Liver (tissue), 3 donors: ENCODE measurements around the gene RPUSD4.

ENCODE experiments used
- FOXA1 ChIP-seq: IDR thresholded peaks from 2 replicates; pipeline ENCODE4 v1.6.1; 2016; ENCODE audit warnings: antibody characterized with exemption
- GABPA ChIP-seq, 2 donors: IDR thresholded peaks in 1 of 2; conservative IDR thresholded peaks in 1 of 2; 2 replicates each; pipeline ENCODE4 v1.6.1; 2016; ENCODE audit warnings: antibody characterized with exemption in 2 of 2, mild to moderate bottlenecking in 1 of 2, moderate library complexity in 1 of 2
- HNF4G ChIP-seq: IDR thresholded peaks from 2 replicates; pipeline ENCODE4 v1.6.1; 2016; ENCODE audit warnings: antibody characterized with exemption
- JUND ChIP-seq, 2 donors: IDR thresholded peaks; 2 replicates each; pipeline ENCODE4 v1.6.1; 2016; ENCODE audit warnings: antibody characterized with exemption in 2 of 2
- RAD21 ChIP-seq, 2 donors: IDR thresholded peaks; 2 replicates each; pipeline ENCODE4 v1.6.1; 2016; ENCODE audit warnings: antibody characterized with exemption in 2 of 2, mild to moderate bottlenecking in 2 of 2
- YY1 ChIP-seq: IDR thresholded peaks from 2 replicates; pipeline ENCODE4 v1.6.1; 2016; ENCODE audit warnings: antibody characterized with exemption, mild to moderate bottlenecking
- TF ChIP-seq, protein P1 (sequence below): fragments of 150-350 bp; IDR thresholded peaks from 2 replicates; pipeline ENCODE4 v1.5.1; 2017; ENCODE audit warnings: improper control_type of control experiment, low read depth, low read length; ENCODE audit not compliant: missing input control
- TF ChIP-seq, protein P2 (sequence below): IDR thresholded peaks from 2 replicates; pipeline ENCODE4 v1.6.1; 2016; ENCODE audit warnings: antibody characterized with exemption, mild to moderate bottlenecking
- TF ChIP-seq, protein P3 (sequence below): IDR thresholded peaks from 2 replicates; pipeline ENCODE4 v1.6.1; 2016; ENCODE audit warnings: antibody characterized with exemption
- TF ChIP-seq, protein P4 (sequence below): IDR thresholded peaks from 2 replicates; pipeline ENCODE4 v1.6.1; 2016; ENCODE audit warnings: antibody characterized with exemption
- donor health status: healthy.
- donor health status: healthy.

DNA sequence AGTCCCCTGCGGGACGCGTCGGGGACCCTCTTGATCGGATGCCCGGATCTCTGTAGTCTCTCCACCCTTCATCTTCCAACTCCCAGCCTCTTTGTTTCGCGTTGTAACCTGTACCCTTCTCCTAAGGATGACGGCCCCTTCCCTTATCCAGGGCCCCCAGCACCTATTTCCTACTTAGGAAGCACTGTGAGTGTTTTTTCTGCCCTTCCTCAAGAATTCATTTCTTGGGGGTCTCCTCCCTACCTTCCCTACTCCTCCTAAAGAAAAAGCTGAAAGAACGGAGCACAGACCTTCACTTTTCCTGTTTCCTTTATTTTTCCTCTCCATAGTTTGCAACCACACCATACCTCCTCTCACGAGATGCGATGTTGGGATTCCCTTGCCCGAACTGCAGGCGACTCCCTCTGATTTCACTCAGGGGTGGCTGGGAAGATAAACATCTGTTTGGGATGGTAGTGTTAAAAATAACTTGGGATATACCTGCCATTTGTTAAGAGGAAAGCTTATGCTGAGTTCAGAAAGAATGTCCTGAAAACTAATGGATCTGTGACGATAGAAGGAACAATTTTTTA is 725 bp upstream of the RPUSD4 start:
- TF ChIP-seq, protein P1, sequence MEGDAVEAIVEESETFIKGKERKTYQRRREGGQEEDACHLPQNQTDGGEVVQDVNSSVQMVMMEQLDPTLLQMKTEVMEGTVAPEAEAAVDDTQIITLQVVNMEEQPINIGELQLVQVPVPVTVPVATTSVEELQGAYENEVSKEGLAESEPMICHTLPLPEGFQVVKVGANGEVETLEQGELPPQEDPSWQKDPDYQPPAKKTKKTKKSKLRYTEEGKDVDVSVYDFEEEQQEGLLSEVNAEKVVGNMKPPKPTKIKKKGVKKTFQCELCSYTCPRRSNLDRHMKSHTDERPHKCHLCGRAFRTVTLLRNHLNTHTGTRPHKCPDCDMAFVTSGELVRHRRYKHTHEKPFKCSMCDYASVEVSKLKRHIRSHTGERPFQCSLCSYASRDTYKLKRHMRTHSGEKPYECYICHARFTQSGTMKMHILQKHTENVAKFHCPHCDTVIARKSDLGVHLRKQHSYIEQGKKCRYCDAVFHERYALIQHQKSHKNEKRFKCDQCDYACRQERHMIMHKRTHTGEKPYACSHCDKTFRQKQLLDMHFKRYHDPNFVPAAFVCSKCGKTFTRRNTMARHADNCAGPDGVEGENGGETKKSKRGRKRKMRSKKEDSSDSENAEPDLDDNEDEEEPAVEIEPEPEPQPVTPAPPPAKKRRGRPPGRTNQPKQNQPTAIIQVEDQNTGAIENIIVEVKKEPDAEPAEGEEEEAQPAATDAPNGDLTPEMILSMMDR, result no peak
- TF ChIP-seq YY1, result no peak
- TF ChIP-seq GABPA (IDR thresholded peaks at IDR 0.05 in 1 of 2, conservative IDR thresholded peaks at IDR 0.05 in 1 of 2), result no peak
- no peak for TF ChIP-seq RAD21 (IDR thresholded peaks at IDR 0.05)
- TF ChIP-seq, protein P2, sequence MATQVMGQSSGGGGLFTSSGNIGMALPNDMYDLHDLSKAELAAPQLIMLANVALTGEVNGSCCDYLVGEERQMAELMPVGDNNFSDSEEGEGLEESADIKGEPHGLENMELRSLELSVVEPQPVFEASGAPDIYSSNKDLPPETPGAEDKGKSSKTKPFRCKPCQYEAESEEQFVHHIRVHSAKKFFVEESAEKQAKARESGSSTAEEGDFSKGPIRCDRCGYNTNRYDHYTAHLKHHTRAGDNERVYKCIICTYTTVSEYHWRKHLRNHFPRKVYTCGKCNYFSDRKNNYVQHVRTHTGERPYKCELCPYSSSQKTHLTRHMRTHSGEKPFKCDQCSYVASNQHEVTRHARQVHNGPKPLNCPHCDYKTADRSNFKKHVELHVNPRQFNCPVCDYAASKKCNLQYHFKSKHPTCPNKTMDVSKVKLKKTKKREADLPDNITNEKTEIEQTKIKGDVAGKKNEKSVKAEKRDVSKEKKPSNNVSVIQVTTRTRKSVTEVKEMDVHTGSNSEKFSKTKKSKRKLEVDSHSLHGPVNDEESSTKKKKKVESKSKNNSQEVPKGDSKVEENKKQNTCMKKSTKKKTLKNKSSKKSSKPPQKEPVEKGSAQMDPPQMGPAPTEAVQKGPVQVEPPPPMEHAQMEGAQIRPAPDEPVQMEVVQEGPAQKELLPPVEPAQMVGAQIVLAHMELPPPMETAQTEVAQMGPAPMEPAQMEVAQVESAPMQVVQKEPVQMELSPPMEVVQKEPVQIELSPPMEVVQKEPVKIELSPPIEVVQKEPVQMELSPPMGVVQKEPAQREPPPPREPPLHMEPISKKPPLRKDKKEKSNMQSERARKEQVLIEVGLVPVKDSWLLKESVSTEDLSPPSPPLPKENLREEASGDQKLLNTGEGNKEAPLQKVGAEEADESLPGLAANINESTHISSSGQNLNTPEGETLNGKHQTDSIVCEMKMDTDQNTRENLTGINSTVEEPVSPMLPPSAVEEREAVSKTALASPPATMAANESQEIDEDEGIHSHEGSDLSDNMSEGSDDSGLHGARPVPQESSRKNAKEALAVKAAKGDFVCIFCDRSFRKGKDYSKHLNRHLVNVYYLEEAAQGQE, result no peak
- TF ChIP-seq, protein P3, sequence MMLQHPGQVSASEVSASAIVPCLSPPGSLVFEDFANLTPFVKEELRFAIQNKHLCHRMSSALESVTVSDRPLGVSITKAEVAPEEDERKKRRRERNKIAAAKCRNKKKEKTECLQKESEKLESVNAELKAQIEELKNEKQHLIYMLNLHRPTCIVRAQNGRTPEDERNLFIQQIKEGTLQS, result no peak
- TF ChIP-seq HNF4G, result no peak
- TF ChIP-seq, protein P4, sequence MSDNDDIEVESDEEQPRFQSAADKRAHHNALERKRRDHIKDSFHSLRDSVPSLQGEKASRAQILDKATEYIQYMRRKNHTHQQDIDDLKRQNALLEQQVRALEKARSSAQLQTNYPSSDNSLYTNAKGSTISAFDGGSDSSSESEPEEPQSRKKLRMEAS, result no peak
- TF ChIP-seq FOXA1, result no peak
- no peak for TF ChIP-seq JUND (IDR thresholded peaks at IDR 0.05)
